Nephron progenitor cell (in vitro differentiated cells): ENCODE data around the gene LLCFC1.

Experiments used
- DNase-seq: peaks from one replicate; pipeline ENCODE4 v3.0.0; 2021
- H3K27ac Mint-ChIP-seq: 2 replicates; pipeline ENCODE4 v1.8.0; 2021; ENCODE audit warnings: mild to moderate bottlenecking, moderate library complexity, mixed read lengths
- H3K27me3 Mint-ChIP-seq: 2 replicates; pipeline ENCODE4 v1.8.0; 2021; ENCODE audit warnings: mild to moderate bottlenecking, low read depth, mixed read lengths; ENCODE audit not compliant: poor library complexity
- H3K36me3 Mint-ChIP-seq: 2 replicates; pipeline ENCODE4 v1.8.0; 2021; ENCODE audit warnings: low read depth, mixed read lengths
- H3K4me1 Mint-ChIP-seq: 2 replicates; pipeline ENCODE4 v1.8.0; 2021; ENCODE audit warnings: mixed read lengths
- H3K4me3 Mint-ChIP-seq: 2 replicates; pipeline ENCODE4 v1.8.0; 2021; ENCODE audit warnings: mild to moderate bottlenecking, moderate library complexity, mixed read lengths
- H3K9me3 Mint-ChIP-seq: 2 replicates; pipeline ENCODE4 v1.8.0; 2021; ENCODE audit warnings: mild to moderate bottlenecking, moderate library complexity, mixed read lengths
- TF ChIP-seq, protein P1 (sequence below): fragments of 200-600 bp; sonication (generic); IDR thresholded peaks from 2 replicates; pipeline ENCODE4 v1.5.0; 2021; ENCODE audit warnings: antibody characterized with exemption

The LLCFC1 gene

DNA sequence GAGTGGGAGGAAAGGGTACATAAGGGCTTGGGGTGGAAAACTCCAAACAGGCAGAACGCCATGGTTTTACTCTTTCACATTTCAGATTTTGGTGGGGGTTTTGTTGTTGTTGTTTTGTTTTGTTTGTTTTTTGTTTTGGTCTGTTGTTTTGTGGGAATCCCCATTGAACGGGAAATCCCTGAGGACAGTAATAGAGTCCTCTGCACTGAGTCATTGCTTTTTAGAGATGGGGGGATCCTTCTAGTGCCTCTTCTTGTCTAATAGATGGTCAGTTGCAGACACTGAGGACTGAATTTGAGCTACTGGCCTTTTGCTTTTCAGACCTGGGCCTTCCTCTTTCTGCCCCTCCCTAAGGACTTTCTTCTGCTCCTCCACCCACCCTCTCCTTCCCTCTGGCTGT is 25.7 kb upstream of the LLCFC1 start:
- H3K9me3 Mint-ChIP-seq, result no peaks in the 10 kb centered on the region
- H3K4me3 Mint-ChIP-seq, result no peak overlapping the region
- H3K36me3 Mint-ChIP-seq, result no peaks in the 10 kb centered on the region
- TF ChIP-seq, protein P1, sequence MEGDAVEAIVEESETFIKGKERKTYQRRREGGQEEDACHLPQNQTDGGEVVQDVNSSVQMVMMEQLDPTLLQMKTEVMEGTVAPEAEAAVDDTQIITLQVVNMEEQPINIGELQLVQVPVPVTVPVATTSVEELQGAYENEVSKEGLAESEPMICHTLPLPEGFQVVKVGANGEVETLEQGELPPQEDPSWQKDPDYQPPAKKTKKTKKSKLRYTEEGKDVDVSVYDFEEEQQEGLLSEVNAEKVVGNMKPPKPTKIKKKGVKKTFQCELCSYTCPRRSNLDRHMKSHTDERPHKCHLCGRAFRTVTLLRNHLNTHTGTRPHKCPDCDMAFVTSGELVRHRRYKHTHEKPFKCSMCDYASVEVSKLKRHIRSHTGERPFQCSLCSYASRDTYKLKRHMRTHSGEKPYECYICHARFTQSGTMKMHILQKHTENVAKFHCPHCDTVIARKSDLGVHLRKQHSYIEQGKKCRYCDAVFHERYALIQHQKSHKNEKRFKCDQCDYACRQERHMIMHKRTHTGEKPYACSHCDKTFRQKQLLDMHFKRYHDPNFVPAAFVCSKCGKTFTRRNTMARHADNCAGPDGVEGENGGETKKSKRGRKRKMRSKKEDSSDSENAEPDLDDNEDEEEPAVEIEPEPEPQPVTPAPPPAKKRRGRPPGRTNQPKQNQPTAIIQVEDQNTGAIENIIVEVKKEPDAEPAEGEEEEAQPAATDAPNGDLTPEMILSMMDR, result no peak
- no peak for DNase-seq
- peaks cover 18% of the 10 kb centered on the region for H3K27me3 Mint-ChIP-seq
- H3K4me1 Mint-ChIP-seq, result peaks cover 10% of the 10 kb centered on the region
- no peak overlapping the region for H3K27ac Mint-ChIP-seq

DNA sequence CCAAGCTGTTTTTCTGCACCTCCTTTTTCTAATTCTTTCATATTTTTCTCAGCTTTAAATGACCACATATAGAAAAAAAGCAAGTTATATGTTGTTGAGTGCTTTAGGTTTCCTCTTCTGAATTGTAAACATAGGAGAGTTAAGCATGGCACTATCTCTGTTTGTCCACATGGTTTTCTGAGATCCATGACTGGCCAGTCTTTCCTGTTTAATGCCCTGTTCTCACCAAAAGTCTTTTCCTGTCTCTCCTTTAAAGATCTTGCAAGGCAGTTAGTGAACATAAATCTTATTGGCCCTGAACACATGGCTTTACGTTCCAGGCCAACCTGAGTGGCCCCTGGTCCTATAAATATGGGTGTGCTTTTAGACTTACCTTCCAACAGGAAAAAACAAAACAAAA is 25.2 kb upstream of the LLCFC1 start:
- TF ChIP-seq, protein P1, result no peak
- H3K4me3 Mint-ChIP-seq, result no peak overlapping the region
- no peak overlapping the region for H3K27ac Mint-ChIP-seq
- no peaks in the 10 kb centered on the region for H3K36me3 Mint-ChIP-seq
- no peaks in the 10 kb centered on the region for H3K9me3 Mint-ChIP-seq
- H3K27me3 Mint-ChIP-seq, result peaks cover 18% of the 10 kb centered on the region
- no peak for DNase-seq
- peaks cover 10% of the 10 kb centered on the region for H3K4me1 Mint-ChIP-seq

DNA sequence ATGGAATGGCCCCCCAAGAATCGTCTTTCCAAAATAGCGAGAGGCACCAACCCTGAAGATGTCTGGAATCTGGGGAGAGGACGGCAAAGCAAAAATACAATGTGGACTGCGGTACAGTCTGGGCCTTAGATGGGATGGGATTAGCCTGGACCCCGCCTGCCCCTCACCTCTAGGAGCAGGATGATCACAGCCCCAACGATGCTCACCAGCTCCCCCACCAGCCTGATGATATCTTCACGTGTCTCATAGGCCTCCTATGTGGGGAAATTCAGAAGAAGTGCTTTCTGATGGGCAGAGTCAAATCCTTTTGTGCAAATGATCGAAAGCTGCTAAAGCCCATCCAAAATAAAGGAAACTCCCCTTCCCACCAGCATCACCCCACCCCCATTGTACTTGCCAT is 24.0 kb upstream of the LLCFC1 start:
- Mint-ChIP-seq H3K4me1 (peaks cover 10% of the 10 kb centered on the region), H3K27ac (no peak overlapping the region), H3K4me3 (no peak overlapping the region), H3K27me3 (peaks cover 22% of the 10 kb centered on the region), H3K36me3 (no peaks in the 10 kb centered on the region), H3K9me3 (no peaks in the 10 kb centered on the region)
- DNase-seq, result no peak
- TF ChIP-seq, protein P1, result no peak

DNA sequence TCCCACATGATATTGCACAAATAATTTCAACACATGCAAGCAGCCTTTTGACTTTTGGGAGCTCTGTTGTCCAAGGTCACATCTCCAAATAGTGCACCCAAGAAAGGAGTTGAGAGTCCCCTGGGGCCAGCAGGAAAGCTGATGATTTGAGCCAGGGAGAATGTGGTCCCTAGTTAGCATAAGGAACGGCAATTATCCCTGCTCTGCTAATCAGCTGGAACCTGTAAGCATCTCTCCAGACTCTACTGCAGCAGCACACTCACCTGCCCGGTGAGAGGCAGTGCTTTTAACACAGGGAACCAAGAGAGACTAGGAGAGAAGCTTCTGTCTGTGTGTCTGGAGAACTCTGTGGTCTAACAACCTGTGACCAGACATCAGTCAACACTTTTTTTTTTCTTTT is 22.8 kb upstream of the LLCFC1 start:
- peaks cover 10% of the 10 kb centered on the region for H3K4me1 Mint-ChIP-seq
- H3K27ac Mint-ChIP-seq, result no peak overlapping the region

DNA sequence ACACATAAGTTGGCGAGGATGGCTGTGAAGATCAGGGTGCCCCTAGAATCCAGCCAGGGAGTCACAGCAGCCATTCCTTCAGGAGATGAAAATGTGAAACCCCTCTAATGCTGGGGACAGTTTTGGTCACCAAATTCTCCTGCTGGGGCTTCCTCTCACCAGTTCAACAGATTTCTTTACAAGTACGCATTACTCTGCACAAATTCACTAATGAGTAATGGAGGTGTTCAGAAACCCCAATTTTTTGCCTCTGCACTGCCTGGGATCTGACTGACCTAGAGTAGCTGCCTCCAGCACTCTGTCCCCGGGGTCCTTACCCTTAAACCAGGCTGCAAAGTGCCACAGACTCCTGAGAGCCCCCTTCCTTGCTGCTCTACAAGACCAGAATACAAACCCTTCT is 21.8 kb upstream of the LLCFC1 start:
- no peak for DNase-seq
- TF ChIP-seq, protein P1, result no peak
- no peak overlapping the region for H3K4me3 Mint-ChIP-seq

More for the DNA sequence above, 22.8 kb upstream of the LLCFC1 start:
- TF ChIP-seq, protein P1, result no peak
- H3K36me3 Mint-ChIP-seq, result no peaks in the 10 kb centered on the region
- no peak overlapping the region for H3K4me3 Mint-ChIP-seq
- H3K9me3 Mint-ChIP-seq, result no peaks in the 10 kb centered on the region
- H3K27me3 Mint-ChIP-seq, result peaks cover 17% of the 10 kb centered on the region
- no peak for DNase-seq

DNA sequence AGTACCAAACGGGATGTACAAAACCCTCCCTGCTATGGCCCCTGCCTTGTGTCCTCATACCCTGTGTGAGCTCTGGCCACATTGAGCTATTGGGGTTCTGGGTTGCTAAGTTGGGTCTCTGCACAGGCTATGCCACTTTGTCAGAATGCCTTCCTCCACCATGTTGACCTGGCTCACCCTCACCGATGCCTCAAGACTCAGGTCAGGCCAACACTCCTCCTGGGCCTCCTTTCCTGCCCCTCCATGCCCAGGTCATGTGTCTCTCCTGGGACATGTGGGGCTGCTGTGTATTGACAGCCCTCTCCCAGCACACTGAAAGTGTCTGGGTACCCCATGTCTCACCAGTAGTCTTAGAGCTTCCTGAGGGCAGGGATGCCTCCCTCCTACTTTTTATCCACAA is 20.4 kb upstream of the LLCFC1 start:
- Mint-ChIP-seq H3K27ac (no peak overlapping the region), H3K36me3 (no peaks in the 10 kb centered on the region), H3K9me3 (no peaks in the 10 kb centered on the region), H3K27me3 (peaks cover 16% of the 10 kb centered on the region), H3K4me3 (no peak overlapping the region), H3K4me1 (peaks cover 7% of the 10 kb centered on the region)
- DNase-seq, result no peak
- TF ChIP-seq, protein P1, result no peak

More for the DNA sequence above, 21.8 kb upstream of the LLCFC1 start:
- no peaks in the 10 kb centered on the region for H3K9me3 Mint-ChIP-seq
- peaks cover 17% of the 10 kb centered on the region for H3K27me3 Mint-ChIP-seq
- H3K36me3 Mint-ChIP-seq, result no peaks in the 10 kb centered on the region
- H3K4me1 Mint-ChIP-seq, result peaks cover 10% of the 10 kb centered on the region
- H3K27ac Mint-ChIP-seq, result no peak overlapping the region
